GM12891 (cell line): ENCODE data around the gene TP53BP2.

ENCODE experiments used
- DNase-seq: peaks from one replicate; pipeline ENCODE4 v3.0.0; 2011; ENCODE audit warnings: low spot score; ENCODE audit not compliant: insufficient read length
- FAIRE-seq: peaks from 2 replicates; lab custom pipeline; 2011; peaks lifted over from hg19 to GRCh38; lab: Jason Lieb, UNC
- PAX5 ChIP-seq: IDR thresholded peaks from 2 replicates; pipeline ENCODE4 v1.6.1; 2011; ENCODE audit warnings: low read length, moderate library complexity, mild to moderate bottlenecking; ENCODE audit not compliant: insufficient read depth, severe bottlenecking
- POLR2A ChIP-seq: IDR thresholded peaks from 2 replicates; pipeline ENCODE4 v1.6.1; 2011; ENCODE audit warnings: low read depth, low read length, control low read depth
- POLR2AphosphoS5 ChIP-seq: IDR thresholded peaks from 2 replicates; pipeline ENCODE4 v1.6.1; 2011; ENCODE audit warnings: low read depth, low read length, control low read depth
- POU2F2 ChIP-seq: IDR thresholded peaks from 2 replicates; pipeline ENCODE4 v1.6.1; 2011; ENCODE audit warnings: low read depth, mild to moderate bottlenecking, control low read depth, low read length, moderate library complexity
- SPI1 ChIP-seq: IDR thresholded peaks from 2 replicates; pipeline ENCODE4 v1.6.1; 2011; ENCODE audit warnings: low read depth, low read length, control low read depth
- TAF1 ChIP-seq: IDR thresholded peaks from 2 replicates; pipeline ENCODE4 v1.6.1; 2011; ENCODE audit warnings: low read depth, low read length, control low read depth

Gene TP53BP2

GRCh38 chr1:223802032-223802431 lies 43.7 kb downstream of the TP53BP2 start:
- FAIRE-seq (no peak), DNase-seq (no peak)
- no peak for TF ChIP-seq TAF1
- no peak for TF ChIP-seq POLR2A
- no peak for TF ChIP-seq SPI1
- TF ChIP-seq POLR2AphosphoS5: no peak
- no peak for TF ChIP-seq PAX5
- TF ChIP-seq POU2F2: no peak

GRCh38 chr1:223796210-223796609 lies 49.5 kb downstream of the TP53BP2 start:
- FAIRE-seq (no peak), DNase-seq (no peak)
- TF ChIP-seq POU2F2 (no peak), POLR2AphosphoS5 (no peak), TAF1 (no peak), PAX5 (no peak), SPI1 (no peak), POLR2A (no peak)

- FAIRE-seq: no peak
- DNase-seq: no peak
- TF ChIP-seq TAF1: no peak
- TF ChIP-seq POLR2A: no peak
- no peak for TF ChIP-seq SPI1
- TF ChIP-seq PAX5: no peak
- TF ChIP-seq POLR2AphosphoS5: no peak
- no peak for TF ChIP-seq POU2F2
Observed at GRCh38 chr1:223794136-223794880, 51.4 kb downstream of the TP53BP2 start.

- DNase-seq (no peak), FAIRE-seq (no peak)
- TF ChIP-seq PAX5 (no peak), SPI1 (no peak), POLR2A (no peak), POU2F2 (no peak)
Observed at GRCh38 chr1:223793716-223794115, 52.0 kb downstream of the TP53BP2 start.

GRCh38 chr1:223792046-223792445 lies 53.7 kb downstream of the TP53BP2 start:
- no peak for DNase-seq
- TF ChIP-seq POU2F2: no peak
- TF ChIP-seq POLR2A: no peak
- no peak for TF ChIP-seq POLR2AphosphoS5
- FAIRE-seq: no peak

GRCh38 chr1:223788746-223789415 lies 56.9 kb downstream of the TP53BP2 start:
- no peak for DNase-seq
- TF ChIP-seq SPI1: no peak
- no peak for TF ChIP-seq POLR2A
- no peak for FAIRE-seq

GRCh38 chr1:223785808-223786207 lies 59.9 kb downstream of the TP53BP2 start:
- FAIRE-seq (no peak), DNase-seq (no peak)
- TF ChIP-seq POLR2AphosphoS5: no peak
- no peak for TF ChIP-seq SPI1
- no peak for TF ChIP-seq POLR2A
- no peak for TF ChIP-seq PAX5
- no peak for TF ChIP-seq POU2F2
- TF ChIP-seq TAF1: no peak

- TF ChIP-seq SPI1: no peak
- no peak for TF ChIP-seq PAX5
- TF ChIP-seq POLR2A: no peak
- no peak for TF ChIP-seq POLR2AphosphoS5
- no peak for TF ChIP-seq POU2F2
- no peak for TF ChIP-seq TAF1
- DNase-seq (no peak), FAIRE-seq (no peak)
Observed at GRCh38 chr1:223784541-223784940, 61.2 kb downstream of the TP53BP2 start.

GRCh38 chr1:223783676-223784075 lies 62.1 kb downstream of the TP53BP2 start:
- no peak for DNase-seq
- no peak for FAIRE-seq
- TF ChIP-seq TAF1 (no peak), POLR2A (no peak), PAX5 (no peak), POU2F2 (no peak), SPI1 (no peak), POLR2AphosphoS5 (no peak)

- TF ChIP-seq POLR2A: no peak
- no peak for TF ChIP-seq POLR2AphosphoS5
- no peak for TF ChIP-seq PAX5
- no peak for TF ChIP-seq POU2F2
- no peak for TF ChIP-seq SPI1
- no peak for TF ChIP-seq TAF1
- FAIRE-seq: no peak
- no peak for DNase-seq
Observed at GRCh38 chr1:223780949-223781348, 64.8 kb downstream of the TP53BP2 start.
